Activated B cell treated with CpG ODN at 0.5 μM for 24 hours (primary cell): ENCODE results near the gene BLOC1S1. TPM values are rescaled to one million over a fixed set of nuclear protein-coding genes. Genes with fewer than 3 reads are reported as not detected.

Source experiments
- ATAC-seq: fragments of 200-7000 bp; cut with Tn5 transposase; one replicate; pipeline ENCODE4 v1.10.0; 2021; ENCODE audit warnings: low read depth, mild to moderate bottlenecking, moderate library complexity
- CTCF ChIA-PET: fragments of 350-600 bp; sonication (Branson Sonifier 250); formaldehyde crosslinking; loops from one replicate; lab custom pipeline; 2021; ENCODE audit warnings: antibody characterized with exemption; lab: Charles Lee
- POLR2A ChIA-PET: fragments of 350-600 bp; sonication (Branson Sonifier 250); formaldehyde crosslinking; loops from one replicate; lab custom pipeline; 2021; ENCODE audit warnings: antibody characterized with exemption; lab: Charles Lee
- DNase-seq: peaks from one replicate; pipeline ENCODE4 v3.0.0; 2022
- H3K27ac Mint-ChIP-seq: one replicate; pipeline ENCODE4 v1.8.0; 2020; ENCODE audit warnings: mixed read lengths
- H3K27me3 Mint-ChIP-seq: one replicate; pipeline ENCODE4 v1.8.0; 2021; ENCODE audit warnings: mixed read lengths
- H3K36me3 Mint-ChIP-seq: one replicate; pipeline ENCODE4 v1.8.0; 2021; ENCODE audit warnings: low read depth, mixed read lengths
- H3K4me1 Mint-ChIP-seq: one replicate; pipeline ENCODE4 v1.8.0; 2021; ENCODE audit warnings: mixed read lengths
- H3K4me3 Mint-ChIP-seq: one replicate; pipeline ENCODE4 v1.8.0; 2020; ENCODE audit warnings: mild to moderate bottlenecking, mixed read lengths
- H3K9me3 Mint-ChIP-seq: one replicate; pipeline ENCODE4 v1.8.0; 2020; ENCODE audit warnings: mixed read lengths
- intact Hi-C: fragments of 100-400 bp; cut with micrococcal nuclease; formaldehyde crosslinking; loops from one replicate; pipeline ENCODE4 v1.15.1; 2024
- total RNA-seq: library from RNA; stranded (reverse); gene quantifications from 2 replicates; pipeline ENCODE4 v1.2.3, GENCODE V29; 2022
- TF ChIP-seq, protein P1 (sequence below): fragments of 200-600 bp; IDR thresholded peaks from one replicate; pipeline ENCODE4 v1.8.0; 2022; ENCODE audit warnings: antibody characterized with exemption, mild to moderate bottlenecking

Gene BLOC1S1
- total RNA-seq, 1 donor from 2014 or later = 91.0 TPM

DNA sequence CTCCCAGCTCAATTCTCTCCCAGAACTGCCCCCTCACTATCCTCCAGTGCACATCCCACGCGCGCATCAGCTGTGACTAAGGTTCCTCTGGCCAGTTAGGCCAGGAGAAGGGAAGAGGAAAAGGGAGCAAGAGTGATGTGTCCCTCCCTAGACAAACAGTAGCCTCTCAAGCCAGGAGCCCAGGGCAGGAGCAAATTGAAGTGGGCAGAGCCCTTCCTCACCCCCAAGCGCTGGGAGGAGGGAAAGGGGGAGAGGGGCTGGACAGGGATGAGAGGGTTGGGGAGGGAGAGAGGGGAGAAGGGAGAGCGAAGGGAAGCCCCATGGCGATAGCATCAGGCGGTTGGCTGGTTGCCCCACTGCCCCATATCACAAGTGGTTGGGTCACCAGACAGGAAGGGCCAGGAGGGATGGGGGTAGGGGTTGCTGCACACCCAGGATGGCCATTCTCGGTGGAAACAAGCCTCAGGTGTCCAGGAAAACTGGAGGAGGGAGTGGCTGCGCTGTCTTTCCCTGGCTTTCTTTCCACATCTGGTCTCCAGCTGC lies 11.9 kb downstream of the BLOC1S1 start:
- peak overlapping the region; percentile 89 for H3K4me3 Mint-ChIP-seq
- POLR2A ChIA-PET = interaction anchor here (0.6 to 1.2 kb wide), 2 partner anchors 12 to 49 kb away, joined by 5 to 7 read pairs; partner anchors contain the start of gene BLOC1S1
- peaks cover 28% of the 10 kb centered on the region for H3K36me3 Mint-ChIP-seq
- CTCF ChIA-PET = interaction anchor here (1.6 kb wide), 1 partner anchor 10 kb away, joined by 4 read pairs; no protein-coding TSS in a partner anchor
- no peaks in the 10 kb centered on the region for H3K9me3 Mint-ChIP-seq
- no peak for DNase-seq
- no peaks in the 10 kb centered on the region for H3K27me3 Mint-ChIP-seq
- H3K4me1 Mint-ChIP-seq = peaks cover 37% of the 10 kb centered on the region
- TF ChIP-seq, protein P1, sequence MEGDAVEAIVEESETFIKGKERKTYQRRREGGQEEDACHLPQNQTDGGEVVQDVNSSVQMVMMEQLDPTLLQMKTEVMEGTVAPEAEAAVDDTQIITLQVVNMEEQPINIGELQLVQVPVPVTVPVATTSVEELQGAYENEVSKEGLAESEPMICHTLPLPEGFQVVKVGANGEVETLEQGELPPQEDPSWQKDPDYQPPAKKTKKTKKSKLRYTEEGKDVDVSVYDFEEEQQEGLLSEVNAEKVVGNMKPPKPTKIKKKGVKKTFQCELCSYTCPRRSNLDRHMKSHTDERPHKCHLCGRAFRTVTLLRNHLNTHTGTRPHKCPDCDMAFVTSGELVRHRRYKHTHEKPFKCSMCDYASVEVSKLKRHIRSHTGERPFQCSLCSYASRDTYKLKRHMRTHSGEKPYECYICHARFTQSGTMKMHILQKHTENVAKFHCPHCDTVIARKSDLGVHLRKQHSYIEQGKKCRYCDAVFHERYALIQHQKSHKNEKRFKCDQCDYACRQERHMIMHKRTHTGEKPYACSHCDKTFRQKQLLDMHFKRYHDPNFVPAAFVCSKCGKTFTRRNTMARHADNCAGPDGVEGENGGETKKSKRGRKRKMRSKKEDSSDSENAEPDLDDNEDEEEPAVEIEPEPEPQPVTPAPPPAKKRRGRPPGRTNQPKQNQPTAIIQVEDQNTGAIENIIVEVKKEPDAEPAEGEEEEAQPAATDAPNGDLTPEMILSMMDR = no peak
- ATAC-seq = no peak
- intact Hi-C loops = no loop called here
- peak overlapping the region; percentile 67 for H3K27ac Mint-ChIP-seq

DNA sequence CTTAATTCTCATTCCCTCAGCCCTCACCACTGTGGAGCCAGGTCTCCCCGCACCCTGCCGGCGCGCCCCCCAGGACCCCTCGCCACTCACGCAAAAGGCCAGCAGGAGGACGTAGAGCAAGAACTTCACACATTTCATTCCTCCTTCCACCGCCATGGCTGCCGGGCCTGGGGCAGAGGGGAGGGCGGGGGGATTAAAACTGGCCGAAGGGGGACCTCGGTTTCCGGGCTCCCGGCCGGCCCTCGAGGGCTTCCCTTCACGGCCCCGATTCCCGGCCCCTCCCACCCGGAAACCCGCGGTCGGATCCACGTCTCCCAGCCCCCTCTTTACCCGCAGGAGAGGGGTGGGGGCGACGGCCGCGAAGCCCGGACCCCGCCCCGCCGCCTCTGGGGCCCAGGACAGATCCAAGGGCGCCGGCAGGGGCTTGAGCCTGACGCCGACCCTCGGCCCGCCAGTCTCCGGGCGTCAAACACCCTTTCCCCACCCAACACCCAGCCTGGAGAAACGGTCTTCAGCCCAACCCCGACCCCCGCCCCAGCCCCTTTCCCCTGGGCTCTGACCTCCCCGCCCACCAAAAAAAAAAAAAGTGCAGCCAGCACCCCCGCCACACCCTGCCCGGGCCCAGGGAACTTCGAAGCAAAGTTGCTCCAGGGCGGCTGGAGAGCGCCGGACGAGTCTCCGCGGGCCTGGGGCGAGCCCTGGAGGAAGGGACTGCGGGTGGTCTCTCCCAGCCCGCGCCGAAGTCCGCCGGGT lies 12.5 kb downstream of the BLOC1S1 start:
- Mint-ChIP-seq H3K27me3 (no peaks in the 10 kb centered on the region), H3K4me1 (peaks cover 37% of the 10 kb centered on the region), H3K36me3 (peaks cover 28% of the 10 kb centered on the region), H3K4me3 (peak overlapping the region; percentile 89), H3K27ac (peak overlapping the region; percentile 67), H3K9me3 (no peaks in the 10 kb centered on the region)
- intact Hi-C loops = no loop called here
- peak; percentile 13 for ATAC-seq
- TF ChIP-seq, protein P1 = no peak
- DNase-seq = no peak
- POLR2A ChIA-PET = interaction anchor here (0.5 to 2.7 kb wide), 11 partner anchors 10 to 493 kb away, joined by 3 to 29 read pairs (median 6); partner anchors contain the start of genes BLOC1S1, DNAJC14, GDF11 and ORMDL2
- CTCF ChIA-PET = interaction anchor here (1.6 to 2.7 kb wide), 2 partner anchors 10 kb away, joined by 4 to 32 read pairs; no protein-coding TSS in a partner anchor

- TF ChIP-seq, protein P1 = no peak
- H3K4me3 Mint-ChIP-seq = peak within 1 kb of the TSS; percentile 89
- H3K27ac Mint-ChIP-seq = peak within 1 kb of the TSS; percentile 88
- POLR2A ChIA-PET = interaction anchor here (0.5 to 2.7 kb wide), 15 partner anchors 9 to 1231 kb away, joined by 3 to 29 read pairs (median 5); partner anchors contain the start of genes BLOC1S1, DNAJC14, GDF11 and ORMDL2
- peaks cover 24% of the 10 kb centered on the region for H3K36me3 Mint-ChIP-seq
- H3K9me3 Mint-ChIP-seq = no peaks in the 10 kb centered on the region
- peak; percentile 68 for DNase-seq
- ATAC-seq = peak; percentile 64
- CTCF ChIA-PET = interaction anchor here (1.3 to 2.7 kb wide), 4 partner anchors 10 to 460 kb away, joined by 3 to 32 read pairs (median 5); partner anchors contain the start of gene SMARCC2
- peaks cover 37% of the 10 kb centered on the region for H3K4me1 Mint-ChIP-seq
- intact Hi-C loops = loop anchor here (1.0 kb wide), 2 partner anchors 9 to 13 kb away; partner anchors contain the start of gene BLOC1S1
- H3K27me3 Mint-ChIP-seq = no peaks in the 10 kb centered on the region
These were observed 13.3 kb downstream of the BLOC1S1 start, which contains the start of gene CD63 for GRCh38 chr12:55728939-55729818. Gene CD63 (minus strand): TSS chr12:55729009. CDS start chr12:55728341, 668 bp downstream.

DNA sequence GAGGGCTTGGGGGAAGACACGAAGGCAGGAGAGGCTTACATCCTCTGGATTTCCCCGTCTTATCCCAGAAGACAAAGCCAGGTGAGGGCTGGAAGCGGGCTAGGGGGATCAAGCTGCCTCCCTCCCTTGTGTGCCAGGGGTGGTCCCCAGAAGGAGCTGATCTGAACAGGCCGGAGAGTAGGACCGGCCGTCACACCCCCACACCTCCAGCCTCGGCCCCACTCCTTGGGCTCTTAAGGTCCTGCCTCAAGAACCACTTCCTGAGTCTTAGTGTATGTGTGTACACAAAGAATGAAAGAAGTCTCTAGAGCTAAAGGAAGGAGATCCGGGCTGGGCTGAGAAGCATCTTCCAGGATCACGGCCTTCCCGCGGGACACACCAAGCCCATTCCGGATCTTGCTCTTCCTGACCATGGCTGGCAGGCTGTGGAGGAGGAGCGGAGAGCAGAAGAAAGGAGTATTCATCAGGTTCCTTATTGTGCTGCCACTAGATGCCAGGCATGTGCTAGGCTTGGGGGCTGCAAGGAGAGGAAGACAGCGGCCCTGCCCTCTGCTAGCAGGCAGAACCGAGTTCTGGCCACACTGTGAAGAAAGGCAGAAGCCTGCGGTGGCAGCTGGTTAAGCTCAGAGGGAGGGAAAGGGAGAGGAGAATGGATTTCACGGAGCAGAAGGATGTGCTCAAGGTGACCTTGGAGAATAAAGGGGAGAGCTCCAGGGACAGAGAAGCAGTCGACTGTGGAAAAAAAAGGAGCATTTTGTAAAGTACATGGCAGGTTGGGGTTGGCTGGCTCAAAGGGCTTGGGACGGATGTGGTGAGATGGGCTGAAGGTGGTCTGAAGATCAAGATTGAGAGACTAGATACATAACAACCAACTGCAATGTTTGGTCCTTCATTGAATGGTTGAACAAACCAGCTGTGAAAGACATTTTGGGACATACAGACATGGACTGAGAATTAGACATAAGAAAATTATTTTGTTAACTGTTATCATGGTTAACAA lies 14.3 kb downstream of the BLOC1S1 start:
- Mint-ChIP-seq H3K4me3 (peak overlapping the region; percentile 89), H3K9me3 (no peaks in the 10 kb centered on the region), H3K4me1 (peaks cover 32% of the 10 kb centered on the region), H3K27me3 (no peaks in the 10 kb centered on the region), H3K36me3 (peaks cover 18% of the 10 kb centered on the region), H3K27ac (peak overlapping the region; percentile 88)
- ChIA-PET CTCF (interaction anchor here (1.3 to 2.7 kb wide), 4 partner anchors 9 to 459 kb away, joined by 3 to 32 read pairs (median 5); partner anchors contain the start of gene SMARCC2), POLR2A (interaction anchor here (0.8 to 2.7 kb wide), 13 partner anchors 8 to 1232 kb away, joined by 3 to 29 read pairs (median 6); partner anchors contain the start of genes BLOC1S1, DNAJC14, GDF11 and ORMDL2)
- TF ChIP-seq, protein P1 = no peak
- DNase-seq = no peak
- intact Hi-C loops = loop anchor here (1.0 kb wide), 2 partner anchors 8 to 14 kb away; partner anchors contain the start of gene BLOC1S1
- peak; percentile 28 for ATAC-seq
